HEK293 (cell line): ENCODE results near the gene SORCS3.

Experiments used
- CTCF ChIA-PET: fragments of 350-600 bp; formaldehyde crosslinking; extraction: SDS; loops from one replicate; lab custom pipeline; 2021; ENCODE audit warnings: antibody characterized with exemption; lab: Yijun Ruan, JAX
- POLR2A ChIA-PET: fragments of 300-600 bp; formaldehyde crosslinking; extraction: SDS; loops from one replicate; lab custom pipeline; 2020; ENCODE audit warnings: antibody characterized with exemption, inconsistent platforms; lab: Yijun Ruan, JAX
- H3K27ac ChIP-seq: fragments of 200-500 bp; sonication (Bioruptor generic); 2 replicates; pipeline ENCODE4 v1.5.1; 2014; ENCODE audit warnings: low read depth, low read length, control low read depth, inconsistent platforms; ENCODE audit errors: extremely low read depth
- H3K36me3 ChIP-seq, 2 experiments: fragments of 200-500 bp in 1 of 2; sonication (Bioruptor generic) in 1 of 2; 1 replicate in 1 of 2; 2 replicates in 1 of 2; pipeline ENCODE4 v1.5.1; 2014 to 2017; ENCODE audit warnings: inconsistent platforms in 2 of 2, low read length in 2 of 2; ENCODE audit not compliant: control insufficient read depth in 2 of 2, insufficient read depth in 1 of 2
- H3K4me1 ChIP-seq: fragments of 200-500 bp; sonication (Bioruptor generic); 2 replicates; pipeline ENCODE4 v1.5.1; 2014; ENCODE audit warnings: mild to moderate bottlenecking, low read length, inconsistent platforms; ENCODE audit not compliant: control insufficient read depth, insufficient read depth
- H3K4me3 ChIP-seq: 2 replicates; pipeline ENCODE4 v1.5.1; 2011; ENCODE audit warnings: low read depth, mild to moderate bottlenecking, control low read depth, low read length, moderate library complexity
- H3K9me3 ChIP-seq: fragments of 200-500 bp; sonication (Bioruptor generic); 2 replicates; pipeline ENCODE4 v1.5.1; 2014; ENCODE audit warnings: low read depth, low read length, inconsistent platforms; ENCODE audit not compliant: control insufficient read depth, insufficient read depth
- BCL11B ChIP-seq: fragments of 450-650 bp; formaldehyde crosslinking; IDR thresholded peaks from 2 replicates; pipeline ENCODE4 v1.5.1; 2016; ENCODE audit warnings: low read depth, missing biosample characterization, missing genetic modification characterization
- MZF1 ChIP-seq: fragments of 450-650 bp; formaldehyde crosslinking; IDR thresholded peaks from 2 replicates; pipeline ENCODE4 v1.5.1; 2017; ENCODE audit warnings: missing biosample characterization, missing genetic modification characterization, borderline replicate concordance
- OVOL3 ChIP-seq: fragments of 450-650 bp; formaldehyde crosslinking; IDR thresholded peaks from 2 replicates; pipeline ENCODE4 v1.5.1; 2016; ENCODE audit warnings: missing biosample characterization, missing genetic modification characterization
- REST ChIP-seq: fragments of 450-650 bp; formaldehyde crosslinking; IDR thresholded peaks from 2 replicates; pipeline ENCODE4 v1.5.1; 2016; ENCODE audit warnings: missing biosample characterization, missing genetic modification characterization
- SP3 ChIP-seq: fragments of 450-650 bp; formaldehyde crosslinking; IDR thresholded peaks from 2 replicates; pipeline ENCODE4 v1.5.1; 2016; ENCODE audit warnings: missing biosample characterization, missing genetic modification characterization
- WT1 ChIP-seq: fragments of 450-650 bp; formaldehyde crosslinking; IDR thresholded peaks from 2 replicates; pipeline ENCODE4 v1.5.1; 2016; ENCODE audit warnings: missing biosample characterization, missing genetic modification characterization
- ZEB2 ChIP-seq: fragments of 450-650 bp; formaldehyde crosslinking; IDR thresholded peaks from 2 replicates; pipeline ENCODE4 v1.5.1; 2016; ENCODE audit warnings: missing biosample characterization, missing genetic modification characterization
- ZNF114 ChIP-seq: fragments of 450-650 bp; formaldehyde crosslinking; IDR thresholded peaks from 2 replicates; pipeline ENCODE4 v1.5.0; 2017; ENCODE audit warnings: missing biosample characterization, missing genetic modification characterization
- ZNF169 ChIP-seq: fragments of 450-650 bp; formaldehyde crosslinking; IDR thresholded peaks from 2 replicates; pipeline ENCODE4 v1.5.1; 2016; ENCODE audit warnings: missing biosample characterization, missing genetic modification characterization
- ZNF175 ChIP-seq: fragments of 450-650 bp; formaldehyde crosslinking; IDR thresholded peaks from 2 replicates; pipeline ENCODE4 v1.5.1; 2016; ENCODE audit warnings: missing biosample characterization, missing genetic modification characterization
- ZNF239 ChIP-seq: fragments of 450-650 bp; formaldehyde crosslinking; IDR thresholded peaks from 2 replicates; pipeline ENCODE4 v1.5.1; 2016; ENCODE audit warnings: missing biosample characterization, missing genetic modification characterization
- ZNF248 ChIP-seq: fragments of 450-650 bp; formaldehyde crosslinking; IDR thresholded peaks from 2 replicates; pipeline ENCODE4 v1.5.1; 2017; ENCODE audit warnings: missing biosample characterization, missing genetic modification characterization
- ZNF280C ChIP-seq: fragments of 450-650 bp; formaldehyde crosslinking; IDR thresholded peaks from 2 replicates; pipeline ENCODE4 v1.5.1; 2016; ENCODE audit warnings: missing biosample characterization, missing genetic modification characterization
- ZNF324 ChIP-seq: fragments of 450-650 bp; formaldehyde crosslinking; IDR thresholded peaks from 2 replicates; pipeline ENCODE4 v1.5.1; 2016; ENCODE audit warnings: missing biosample characterization, missing genetic modification characterization
- ZNF350 ChIP-seq: fragments of 450-650 bp; formaldehyde crosslinking; IDR thresholded peaks from 2 replicates; pipeline ENCODE4 v1.5.0; 2017; ENCODE audit warnings: missing biosample characterization, mild to moderate bottlenecking, missing genetic modification characterization
- ZNF423 ChIP-seq: fragments of 450-650 bp; formaldehyde crosslinking; IDR thresholded peaks from 2 replicates; pipeline ENCODE4 v1.5.1; 2016; ENCODE audit warnings: missing biosample characterization, missing genetic modification characterization
- ZNF473 ChIP-seq: fragments of 450-650 bp; formaldehyde crosslinking; IDR thresholded peaks from 2 replicates; pipeline ENCODE4 v1.5.1; 2017; ENCODE audit warnings: missing biosample characterization, missing genetic modification characterization
- ZNF488 ChIP-seq: fragments of 450-650 bp; formaldehyde crosslinking; IDR thresholded peaks from 2 replicates; pipeline ENCODE4 v1.5.1; 2016; ENCODE audit warnings: missing biosample characterization, missing genetic modification characterization
- ZNF510 ChIP-seq: fragments of 450-650 bp; formaldehyde crosslinking; IDR thresholded peaks from 2 replicates; pipeline ENCODE4 v1.5.1; 2018; ENCODE audit warnings: mild to moderate bottlenecking, missing genetic modification characterization, missing biosample characterization; ENCODE audit not compliant: insufficient replicate concordance
- ZNF529 ChIP-seq: fragments of 450-650 bp; formaldehyde crosslinking; IDR thresholded peaks from 2 replicates; pipeline ENCODE4 v1.5.1; 2017; ENCODE audit warnings: missing genetic modification characterization, missing biosample characterization; ENCODE audit not compliant: insufficient replicate concordance
- ZNF561 ChIP-seq: fragments of 450-650 bp; IDR thresholded peaks from 2 replicates; pipeline ENCODE4 v1.5.1; 2018; ENCODE audit warnings: missing biosample characterization, missing genetic modification characterization, borderline replicate concordance
- ZNF571 ChIP-seq: fragments of 450-650 bp; formaldehyde crosslinking; IDR thresholded peaks from 2 replicates; pipeline ENCODE4 v1.5.0; 2017; ENCODE audit warnings: missing biosample characterization, missing genetic modification characterization
- ZNF704 ChIP-seq: fragments of 450-650 bp; formaldehyde crosslinking; IDR thresholded peaks from 2 replicates; pipeline ENCODE4 v1.5.1; 2016; ENCODE audit warnings: missing biosample characterization, missing genetic modification characterization
- ZNF768 ChIP-seq: fragments of 450-650 bp; formaldehyde crosslinking; IDR thresholded peaks from 2 replicates; pipeline ENCODE4 v1.5.1; 2018; ENCODE audit warnings: missing biosample characterization, mild to moderate bottlenecking, missing genetic modification characterization

Gene SORCS3

GRCh38 chr10:104819731-104820130, 178.6 kb downstream of the SORCS3 start:
- POLR2A ChIA-PET: no interaction called here
- no peak for TF ChIP-seq ZNF280C
- TF ChIP-seq MZF1: no peak
- no peak for TF ChIP-seq REST (tag by site-specific recombination)
- TF ChIP-seq ZNF114: no peak
- no peak for TF ChIP-seq ZNF248
- no peak for TF ChIP-seq ZNF324
- no peak for TF ChIP-seq SP3 (tag by site-specific recombination)
- TF ChIP-seq ZNF488 (tag by site-specific recombination): no peak
- no peak for TF ChIP-seq ZNF350
- no peak for TF ChIP-seq ZNF239 (tag by site-specific recombination)
- TF ChIP-seq ZNF768: no peak
- no peak overlapping the region for H3K4me3 ChIP-seq
- no peaks in the 10 kb centered on the region for H3K9me3 ChIP-seq
- no peak overlapping the region for H3K27ac ChIP-seq
- H3K36me3 ChIP-seq: no peaks in the 10 kb centered on the region
- no peaks in the 10 kb centered on the region for H3K4me1 ChIP-seq
- CTCF ChIA-PET: no interaction called here

GRCh38 chr10:104822088-104822487, 181.0 kb downstream of the SORCS3 start:
- Histone ChIP-seq H3K27ac (no peak overlapping the region), H3K4me3 (no peak overlapping the region), H3K9me3 (no peaks in the 10 kb centered on the region), H3K4me1 (no peaks in the 10 kb centered on the region)
- POLR2A ChIA-PET: no interaction called here
- CTCF ChIA-PET: no interaction called here
- TF ChIP-seq ZNF571 (tag by site-specific recombination) (no peak), ZNF561 (tag by site-specific recombination) (no peak), BCL11B (no peak), ZNF768 (no peak), ZNF175 (tag by site-specific recombination) (no peak), ZNF169 (no peak), ZNF423 (tag by site-specific recombination) (no peak), OVOL3 (tag by site-specific recombination) (no peak), ZNF529 (tag by site-specific recombination) (no peak), ZNF473 (tag by site-specific recombination) (no peak), ZEB2 (no peak), WT1 (tag by site-specific recombination) (no peak), ZNF510 (no peak), ZNF704 (tag by site-specific recombination) (no peak)
- TF ChIP-seq, all 188 proteins: peak for 0
- no peaks in the 10 kb centered on the region for H3K36me3 ChIP-seq
